ENCODE data around the gene LAMA5.

LAMA5 gene

DNA sequence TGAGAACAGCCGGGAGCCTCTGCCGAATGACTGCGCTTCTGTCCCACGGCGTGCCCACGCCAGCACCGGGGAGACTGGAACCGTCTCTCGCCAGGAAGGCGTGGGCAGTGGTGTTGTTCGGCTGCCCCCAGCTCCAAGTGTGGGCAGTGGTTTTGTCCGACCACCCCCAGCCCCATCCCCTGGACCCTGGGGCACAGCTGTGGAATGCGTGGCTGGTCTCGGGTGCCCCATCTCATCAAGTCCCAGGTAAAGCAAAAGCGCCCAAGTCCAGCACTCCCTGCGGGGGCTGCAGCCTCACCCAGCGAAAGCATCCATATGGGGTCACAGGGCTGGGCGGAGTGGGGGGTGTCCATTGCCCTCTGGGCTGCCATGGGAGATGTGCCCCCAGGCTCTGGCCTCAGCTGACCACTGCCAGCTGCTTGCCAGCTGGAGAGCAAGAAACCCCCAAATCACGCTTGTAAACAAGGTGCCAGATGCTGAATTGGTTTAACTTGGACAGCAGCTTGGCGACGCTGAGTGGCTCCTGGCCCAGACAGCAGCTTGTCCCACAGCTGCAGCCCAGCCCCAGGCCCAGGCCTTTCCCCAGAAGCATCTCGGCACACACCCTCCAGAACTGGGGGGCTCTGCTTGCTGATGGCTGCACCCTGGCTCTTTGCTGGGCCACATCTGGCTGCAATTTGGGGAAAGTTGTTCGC, 35.5 kb upstream of the LAMA5 start:
- H3K9ac ChIP-seq (ENCODE audit: low read length), result no peak overlapping the region
- H3K4me3 ChIP-seq (ENCODE audit: low read length), result no peak overlapping the region
- peaks cover 31% of the 10 kb centered on the region for H3K79me2 ChIP-seq (ENCODE audit: low read length)
- H3K4me2 ChIP-seq (ENCODE audit: low read length), result no peak overlapping the region
- no peak for TF ChIP-seq EZH2phosphoT487 (IDR thresholded peaks at IDR 0.05; ENCODE audit: low read depth)
- TF ChIP-seq, protein P1, sequence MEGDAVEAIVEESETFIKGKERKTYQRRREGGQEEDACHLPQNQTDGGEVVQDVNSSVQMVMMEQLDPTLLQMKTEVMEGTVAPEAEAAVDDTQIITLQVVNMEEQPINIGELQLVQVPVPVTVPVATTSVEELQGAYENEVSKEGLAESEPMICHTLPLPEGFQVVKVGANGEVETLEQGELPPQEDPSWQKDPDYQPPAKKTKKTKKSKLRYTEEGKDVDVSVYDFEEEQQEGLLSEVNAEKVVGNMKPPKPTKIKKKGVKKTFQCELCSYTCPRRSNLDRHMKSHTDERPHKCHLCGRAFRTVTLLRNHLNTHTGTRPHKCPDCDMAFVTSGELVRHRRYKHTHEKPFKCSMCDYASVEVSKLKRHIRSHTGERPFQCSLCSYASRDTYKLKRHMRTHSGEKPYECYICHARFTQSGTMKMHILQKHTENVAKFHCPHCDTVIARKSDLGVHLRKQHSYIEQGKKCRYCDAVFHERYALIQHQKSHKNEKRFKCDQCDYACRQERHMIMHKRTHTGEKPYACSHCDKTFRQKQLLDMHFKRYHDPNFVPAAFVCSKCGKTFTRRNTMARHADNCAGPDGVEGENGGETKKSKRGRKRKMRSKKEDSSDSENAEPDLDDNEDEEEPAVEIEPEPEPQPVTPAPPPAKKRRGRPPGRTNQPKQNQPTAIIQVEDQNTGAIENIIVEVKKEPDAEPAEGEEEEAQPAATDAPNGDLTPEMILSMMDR (IDR thresholded peaks at IDR 0.05; ENCODE audit: low read depth, low read length), result no peak
- H3K27ac ChIP-seq (ENCODE audit: low read length), result no peak overlapping the region
- H2AFZ ChIP-seq (ENCODE audit: low read depth, low read length), result no peak overlapping the region
- H3K4me1 ChIP-seq (ENCODE audit: low read length), result peaks cover 12% of the 10 kb centered on the region
- H3K36me3 ChIP-seq (replicated peaks; ENCODE audit: low read depth, low read length), result no peaks in the 10 kb centered on the region
- H3K9me3 ChIP-seq (ENCODE audit: insufficient read depth, low read length), result no peaks in the 10 kb centered on the region
- no peaks in the 10 kb centered on the region for H3K27me3 ChIP-seq (ENCODE audit: low read depth, low read length)
- peaks cover 12% of the 10 kb centered on the region; the same call in 1 of the 2 replicates for H4K20me1 ChIP-seq (ENCODE audit: insufficient read depth, low read length)

DNA sequence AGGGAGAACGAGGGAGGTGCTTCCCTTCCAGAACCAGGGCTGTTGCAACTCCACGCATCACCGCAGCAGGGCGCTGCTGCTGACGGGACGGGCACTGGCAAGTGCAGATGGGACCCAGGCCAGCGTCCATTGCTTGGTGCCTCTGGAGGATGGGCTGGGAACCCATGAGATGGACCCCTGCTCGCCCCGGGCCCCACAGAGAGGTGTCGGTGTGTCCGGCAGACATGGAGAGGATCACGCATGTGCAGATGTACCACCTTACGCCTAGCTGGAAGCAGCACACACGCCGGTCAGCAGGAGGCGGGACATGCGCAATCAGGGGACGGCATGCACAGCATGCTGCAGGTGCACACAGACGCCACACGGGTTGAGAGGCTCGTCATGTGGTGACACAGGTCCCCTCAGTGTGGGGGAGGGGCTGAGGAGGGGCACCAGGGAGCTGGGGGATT, 34.2 kb upstream of the LAMA5 start:
- Histone ChIP-seq H2AFZ (ENCODE audit: low read depth, low read length) (no peak overlapping the region), H3K4me2 (ENCODE audit: low read length) (no peak overlapping the region), H3K9ac (ENCODE audit: low read length) (no peak overlapping the region), H3K4me1 (ENCODE audit: low read length) (peaks cover 9% of the 10 kb centered on the region), H4K20me1 (ENCODE audit: insufficient read depth, low read length) (peaks cover 12% of the 10 kb centered on the region; the same call in 1 of the 2 replicates), H3K36me3 (replicated peaks; ENCODE audit: low read depth, low read length) (no peaks in the 10 kb centered on the region), H3K9me3 (ENCODE audit: insufficient read depth, low read length) (no peaks in the 10 kb centered on the region), H3K27me3 (ENCODE audit: low read depth, low read length) (no peaks in the 10 kb centered on the region), H3K79me2 (ENCODE audit: low read length) (peaks cover 25% of the 10 kb centered on the region), H3K27ac (ENCODE audit: low read length) (no peak overlapping the region), H3K4me3 (ENCODE audit: low read length) (no peak overlapping the region)
- TF ChIP-seq, protein P1 (IDR thresholded peaks at IDR 0.05; ENCODE audit: low read depth, low read length), result no peak
- no peak for TF ChIP-seq EZH2phosphoT487 (IDR thresholded peaks at IDR 0.05; ENCODE audit: low read depth)

- H3K9ac ChIP-seq (ENCODE audit: low read length), result no peak overlapping the region
- TF ChIP-seq, protein P1 (IDR thresholded peaks at IDR 0.05; ENCODE audit: low read depth, low read length), result no peak
- no peak for TF ChIP-seq EZH2phosphoT487 (IDR thresholded peaks at IDR 0.05; ENCODE audit: low read depth)
Observed at GRCh38 chr20:62400541-62400940, 33.4 kb upstream of the LAMA5 start.

DNA sequence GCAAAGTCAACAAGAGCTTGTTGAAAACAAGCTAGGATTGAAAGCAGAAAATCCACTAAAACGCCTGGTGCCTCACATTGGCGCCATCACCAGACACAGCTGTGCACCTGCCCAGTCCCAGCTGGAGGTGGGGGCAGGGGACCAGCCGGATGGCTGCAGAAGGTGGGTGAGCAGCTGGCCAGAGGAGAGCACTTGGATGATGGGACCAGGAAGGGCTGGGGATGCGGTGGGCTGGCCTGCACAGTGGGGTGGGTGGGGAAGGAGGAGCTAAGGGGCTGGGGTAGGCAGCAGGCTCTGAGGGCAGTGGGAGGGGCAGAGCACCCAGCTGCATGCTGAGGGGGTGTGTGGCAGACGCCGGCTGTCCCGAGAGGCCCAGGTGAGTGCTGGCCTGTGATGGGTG, 32.9 kb upstream of the LAMA5 start:
- Histone ChIP-seq H3K4me1 (ENCODE audit: low read length) (no peaks in the 10 kb centered on the region), H3K36me3 (replicated peaks; ENCODE audit: low read depth, low read length) (no peaks in the 10 kb centered on the region), H3K4me3 (ENCODE audit: low read length) (no peak overlapping the region), H3K79me2 (ENCODE audit: low read length) (peaks cover 12% of the 10 kb centered on the region), H3K9me3 (ENCODE audit: insufficient read depth, low read length) (no peaks in the 10 kb centered on the region), H3K4me2 (ENCODE audit: low read length) (no peak overlapping the region), H2AFZ (ENCODE audit: low read depth, low read length) (no peak overlapping the region), H4K20me1 (ENCODE audit: insufficient read depth, low read length) (peaks cover 7% of the 10 kb centered on the region; the same call in 1 of the 2 replicates), H3K27me3 (ENCODE audit: low read depth, low read length) (no peaks in the 10 kb centered on the region), H3K27ac (ENCODE audit: low read length) (no peak overlapping the region), H3K9ac (ENCODE audit: low read length) (no peak overlapping the region)
- no peak for TF ChIP-seq EZH2phosphoT487 (IDR thresholded peaks at IDR 0.05; ENCODE audit: low read depth)
- TF ChIP-seq, protein P1 (IDR thresholded peaks at IDR 0.05; ENCODE audit: low read depth, low read length), result no peak

More at GRCh38 chr20:62400541-62400940, 33.4 kb upstream of the LAMA5 start:
- H3K27ac ChIP-seq (ENCODE audit: low read length), result no peak overlapping the region
- H4K20me1 ChIP-seq (ENCODE audit: insufficient read depth, low read length), result peaks cover 8% of the 10 kb centered on the region; the same call in 1 of the 2 replicates
- H3K36me3 ChIP-seq (replicated peaks; ENCODE audit: low read depth, low read length), result no peaks in the 10 kb centered on the region
- H3K79me2 ChIP-seq (ENCODE audit: low read length), result peaks cover 17% of the 10 kb centered on the region
- no peak overlapping the region for H3K4me2 ChIP-seq (ENCODE audit: low read length)
- H2AFZ ChIP-seq (ENCODE audit: low read depth, low read length), result no peak overlapping the region
- no peak overlapping the region for H3K4me3 ChIP-seq (ENCODE audit: low read length)
- H3K9me3 ChIP-seq (ENCODE audit: insufficient read depth, low read length), result no peaks in the 10 kb centered on the region
- peaks cover under 1% of the 10 kb centered on the region for H3K4me1 ChIP-seq (ENCODE audit: low read length)
- H3K27me3 ChIP-seq (ENCODE audit: low read depth, low read length), result no peaks in the 10 kb centered on the region

Measured in OCI-LY3 (cell line).